Stimulated activated CD4-positive, alpha-beta T cell treated with anti-CD3 and anti-CD28 coated beads, TNF-alpha, amount 100 ng/mL, for 4 hours (primary cell): ENCODE results near the gene RPS13.
"Not testable (repeated sequence)": the region's sequence is repeated elsewhere in the genome, so short reads cannot be mapped to it uniquely, and the experiment has no call there.

Experiments
- DNase-seq, 3 experiments: peaks; one replicate each; pipeline ENCODE4 v3.0.0-alpha.2; 2020; ENCODE audit warnings: low read depth in 3 of 3

The RPS13 gene

GRCh38 chr11:17036666-17037658, 40.5 kb downstream of the RPS13 start:
- DNase-seq, result no peak

GRCh38 chr11:17034027-17034426, 43.4 kb downstream of the RPS13 start:
- not testable (repeated sequence) for DNase-seq

- DNase-seq, result no peak
These were observed 50.9 kb downstream of the RPS13 start for GRCh38 chr11:17026487-17027082.

- DNase-seq, result no peak
These were observed 52.5 kb downstream of the RPS13 start for GRCh38 chr11:17024924-17025323.
